ENCODE measurements around the gene RASSF7.

RASSF7 gene

GRCh38 chr11:551131-551530 is 9.6 kb upstream of the RASSF7 start:
- DNase-seq (ENCODE audit: low read depth), result no peak
- H3K4me3 ChIP-seq (ENCODE audit: low read depth, low read length), result no peak overlapping the region
- in situ Hi-C loops (cut with HindIII; ENCODE audit: low sequenced_read_pairs), result no loop called here
- TF ChIP-seq CTCF (IDR thresholded peaks at IDR 0.05; ENCODE audit: low read depth, low read length, missing control alignments), result no peak

- H3K4me3 ChIP-seq (ENCODE audit: low read depth, low read length), result no peak overlapping the region
- in situ Hi-C loops (cut with HindIII; ENCODE audit: low sequenced_read_pairs), result no loop called here
Observed at GRCh38 chr11:551596-551995, 9.2 kb upstream of the RASSF7 start.

GRCh38 chr11:553083-553987 is 7.4 kb upstream of the RASSF7 start:
- TF ChIP-seq CTCF (IDR thresholded peaks at IDR 0.05; ENCODE audit: low read depth, low read length, missing control alignments), result no peak
- H3K4me3 ChIP-seq (ENCODE audit: low read depth, low read length), result no peak overlapping the region
- DNase-seq (ENCODE audit: low read depth), result no peak
- in situ Hi-C loops (cut with HindIII; ENCODE audit: low sequenced_read_pairs), result no loop called here

More at GRCh38 chr11:551596-551995, 9.2 kb upstream of the RASSF7 start:
- DNase-seq (ENCODE audit: low read depth), result no peak
- no peak for TF ChIP-seq CTCF (IDR thresholded peaks at IDR 0.05; ENCODE audit: low read depth, low read length, missing control alignments)

- no peak overlapping the region for H3K4me3 ChIP-seq (ENCODE audit: low read depth, low read length)
- DNase-seq (ENCODE audit: low read depth), result no peak
- in situ Hi-C loops (cut with HindIII; ENCODE audit: low sequenced_read_pairs), result no loop called here
- no peak for TF ChIP-seq CTCF (IDR thresholded peaks at IDR 0.05; ENCODE audit: low read depth, low read length, missing control alignments)
Observed at GRCh38 chr11:553988-554340, 6.8 kb upstream of the RASSF7 start.

GRCh38 chr11:554428-555226 is 6.1 kb upstream of the RASSF7 start:
- TF ChIP-seq CTCF (IDR thresholded peaks at IDR 0.05; ENCODE audit: low read depth, low read length, missing control alignments), result peak; percentile 48
- DNase-seq (ENCODE audit: low read depth), result no peak
- H3K4me3 ChIP-seq (ENCODE audit: low read depth, low read length), result peak overlapping the region; percentile 10
- in situ Hi-C loops (cut with HindIII; ENCODE audit: low sequenced_read_pairs), result no loop called here

GRCh38 chr11:555227-555779 is 5.5 kb upstream of the RASSF7 start:
- no peak for DNase-seq (ENCODE audit: low read depth)
- peak overlapping the region; percentile 11 for H3K4me3 ChIP-seq (ENCODE audit: low read depth, low read length)
- TF ChIP-seq CTCF (IDR thresholded peaks at IDR 0.05; ENCODE audit: low read depth, low read length, missing control alignments), result no peak

More at GRCh38 chr11:555227-555779, 5.5 kb upstream of the RASSF7 start:
- in situ Hi-C loops (cut with HindIII; ENCODE audit: low sequenced_read_pairs), result no loop called here
